Measurements from ENCODE around the gene NELFB. TPM values are rescaled to one million over a fixed set of nuclear protein-coding genes. Genes with fewer than 3 reads are reported as not detected.

The NELFB gene
- polyA plus RNA-seq, 3 donors: 17.3 to 44.2 (median 18.8) TPM

DNA sequence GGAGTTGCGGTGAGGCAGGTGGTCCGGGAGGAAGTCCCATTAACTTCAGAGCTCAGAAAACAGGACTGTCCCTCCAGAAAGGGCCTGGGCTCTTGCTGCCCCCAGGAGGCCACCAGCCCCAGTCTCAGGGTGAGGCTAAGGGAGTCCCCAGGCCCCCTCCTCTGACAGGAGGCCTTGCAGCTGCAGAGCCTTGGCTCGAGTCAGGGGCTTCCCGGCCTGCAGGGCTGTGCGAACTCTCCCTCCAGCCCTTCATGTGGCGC lies 7.3 kb upstream of the NELFB start:
- H3K9me3 ChIP-seq (replicated peaks in 1 of 2; ENCODE audit: control insufficient read depth in 1 of 2, insufficient read depth in 1 of 2, low read length in 2 of 2): no peaks in the 10 kb centered on the region
- Mint-ChIP-seq H3K36me3 (peaks cover 7 to 10% of the 10 kb centered on the region in 2 donors), H3K4me1 (peaks cover 16% of the 10 kb centered on the region), H3K27me3 (ENCODE audit: low read depth in 3 of 3) (peaks cover 2 to 7% (median 6%) of the 10 kb centered on the region in 3 donors), H3K27ac (no peak overlapping the region), H3K4me3 (no peak overlapping the region), H3K9me3 (no peaks in the 10 kb centered on the region)
- no peak overlapping the region for H3K4me3 ChIP-seq (replicated peaks in 1 of 3; ENCODE audit: low read depth in 2 of 3, low read length in 3 of 3)
- 100% methylated on average over 2 of the region's 6 CpGs for WGBS (ENCODE audit: insufficient coverage)
- H4K20me1 ChIP-seq (ENCODE audit: insufficient read depth, low read length): peaks cover 20% of the 10 kb centered on the region
- H3K4me2 ChIP-seq (replicated peaks; ENCODE audit: extremely low read depth, low read length, poor library complexity, severe bottlenecking): no peak overlapping the region
- no peak overlapping the region for H3K27ac ChIP-seq (ENCODE audit: low read depth in 1 of 2, low read length in 2 of 2)
- TF ChIP-seq, protein P1, sequence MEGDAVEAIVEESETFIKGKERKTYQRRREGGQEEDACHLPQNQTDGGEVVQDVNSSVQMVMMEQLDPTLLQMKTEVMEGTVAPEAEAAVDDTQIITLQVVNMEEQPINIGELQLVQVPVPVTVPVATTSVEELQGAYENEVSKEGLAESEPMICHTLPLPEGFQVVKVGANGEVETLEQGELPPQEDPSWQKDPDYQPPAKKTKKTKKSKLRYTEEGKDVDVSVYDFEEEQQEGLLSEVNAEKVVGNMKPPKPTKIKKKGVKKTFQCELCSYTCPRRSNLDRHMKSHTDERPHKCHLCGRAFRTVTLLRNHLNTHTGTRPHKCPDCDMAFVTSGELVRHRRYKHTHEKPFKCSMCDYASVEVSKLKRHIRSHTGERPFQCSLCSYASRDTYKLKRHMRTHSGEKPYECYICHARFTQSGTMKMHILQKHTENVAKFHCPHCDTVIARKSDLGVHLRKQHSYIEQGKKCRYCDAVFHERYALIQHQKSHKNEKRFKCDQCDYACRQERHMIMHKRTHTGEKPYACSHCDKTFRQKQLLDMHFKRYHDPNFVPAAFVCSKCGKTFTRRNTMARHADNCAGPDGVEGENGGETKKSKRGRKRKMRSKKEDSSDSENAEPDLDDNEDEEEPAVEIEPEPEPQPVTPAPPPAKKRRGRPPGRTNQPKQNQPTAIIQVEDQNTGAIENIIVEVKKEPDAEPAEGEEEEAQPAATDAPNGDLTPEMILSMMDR (IDR thresholded peaks at IDR 0.05): no peak
- no peak for DNase-seq
- H3K4me1 ChIP-seq (ENCODE audit: control insufficient read depth in 1 of 2, insufficient read depth in 2 of 2, low read length in 2 of 2): peaks cover 6 to 13% of the 10 kb centered on the region in 2 donors
- intact Hi-C loops (cut with micrococcal nuclease): no loop called here
- no peak overlapping the region for H2AFZ ChIP-seq (ENCODE audit: insufficient read depth, low read depth, low read length, poor library complexity, severe bottlenecking)
- peaks cover 3% of the 10 kb centered on the region for H3K79me2 ChIP-seq (ENCODE audit: insufficient read depth, low read length)
- peaks cover 9 to 10% of the 10 kb centered on the region in 2 donors for H3K36me3 ChIP-seq (replicated peaks in 1 of 2; ENCODE audit: control insufficient read depth in 1 of 2, insufficient read depth in 2 of 2, low read length in 2 of 2)
- no peaks in the 10 kb centered on the region for H3K27me3 ChIP-seq (ENCODE audit: control insufficient read depth in 2 of 2, insufficient read depth in 2 of 2, low read length in 2 of 2)
- H3K9ac ChIP-seq (ENCODE audit: insufficient read depth, low read length, poor library complexity, severe bottlenecking): no peak overlapping the region

DNA sequence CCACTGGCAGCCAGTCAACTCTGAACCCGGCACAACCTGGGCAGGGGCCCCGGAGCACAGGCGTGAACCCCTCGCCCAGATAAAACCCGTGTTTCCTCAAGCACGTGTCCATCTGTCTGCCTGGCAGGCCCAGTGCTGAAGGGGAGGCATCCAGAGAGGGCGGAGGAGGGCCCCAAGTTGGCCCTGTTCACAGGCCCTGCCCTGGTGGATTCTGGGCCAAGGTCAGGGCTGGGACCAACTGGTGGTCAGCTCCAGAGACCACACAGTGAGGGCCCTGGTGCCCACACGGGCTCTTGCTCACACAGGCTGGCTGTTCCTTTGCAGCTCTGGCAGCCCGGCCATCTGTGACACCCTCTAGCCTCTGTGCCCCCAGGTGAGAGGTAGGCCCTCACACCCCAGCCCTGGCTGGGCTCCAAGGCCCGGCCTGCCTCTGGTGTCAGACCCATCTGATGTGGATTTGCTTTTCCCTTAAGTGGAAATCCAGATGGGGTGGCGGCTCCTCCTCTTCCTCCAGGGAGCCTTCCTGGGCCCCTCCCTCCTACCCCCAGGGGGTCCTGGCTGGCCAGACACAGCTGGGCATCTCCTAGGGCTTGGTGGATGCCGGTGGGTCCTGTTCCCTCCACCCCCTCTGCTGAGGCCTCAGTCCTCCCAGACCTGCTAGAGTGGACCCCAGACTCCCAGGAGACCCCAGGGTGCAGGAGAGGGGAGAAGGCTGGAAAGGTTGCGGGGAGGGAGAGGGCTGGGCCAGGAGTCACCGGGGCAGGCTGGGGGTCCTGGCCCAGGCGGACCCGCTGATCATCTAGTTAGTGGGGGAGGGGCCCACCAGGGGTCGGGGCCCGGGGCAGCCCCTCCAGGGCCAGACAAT lies 4.6 kb upstream of the NELFB start:
- Histone ChIP-seq H3K4me1 (ENCODE audit: control insufficient read depth in 1 of 2, insufficient read depth in 2 of 2, low read length in 2 of 2) (peaks cover 7 to 12% of the 10 kb centered on the region in 2 donors), H3K36me3 (replicated peaks in 1 of 2; ENCODE audit: control insufficient read depth in 1 of 2, insufficient read depth in 2 of 2, low read length in 2 of 2) (no peaks in the 10 kb centered on the region), H2AFZ (ENCODE audit: insufficient read depth, low read depth, low read length, poor library complexity, severe bottlenecking) (no peak overlapping the region), H3K9ac (ENCODE audit: insufficient read depth, low read length, poor library complexity, severe bottlenecking) (no peak overlapping the region), H3K79me2 (ENCODE audit: insufficient read depth, low read length) (peaks cover 3% of the 10 kb centered on the region), H3K9me3 (replicated peaks in 1 of 2; ENCODE audit: control insufficient read depth in 1 of 2, insufficient read depth in 1 of 2, low read length in 2 of 2) (no peaks in the 10 kb centered on the region), H3K4me2 (replicated peaks; ENCODE audit: extremely low read depth, low read length, poor library complexity, severe bottlenecking) (no peak overlapping the region), H3K27ac (ENCODE audit: low read depth in 1 of 2, low read length in 2 of 2) (no peak overlapping the region), H4K20me1 (ENCODE audit: insufficient read depth, low read length) (peaks cover 3% of the 10 kb centered on the region), H3K27me3 (ENCODE audit: control insufficient read depth in 2 of 2, insufficient read depth in 2 of 2, low read length in 2 of 2) (no peaks in the 10 kb centered on the region), H3K4me3 (replicated peaks in 1 of 3; ENCODE audit: low read depth in 2 of 3, low read length in 3 of 3) (no peak overlapping the region)
- H3K9me3 Mint-ChIP-seq: no peaks in the 10 kb centered on the region
- H3K27ac Mint-ChIP-seq: no peak overlapping the region
- 91% methylated on average over 12 of the region's 18 CpGs for WGBS (ENCODE audit: insufficient coverage)
- no peak overlapping the region for H3K4me3 Mint-ChIP-seq
- no peaks in the 10 kb centered on the region for H3K36me3 Mint-ChIP-seq
- peaks cover 5 to 11% (median 6%) of the 10 kb centered on the region in 3 donors for H3K27me3 Mint-ChIP-seq (ENCODE audit: low read depth in 3 of 3)
- no peak for DNase-seq
- intact Hi-C loops (cut with micrococcal nuclease): no loop called here
- H3K4me1 Mint-ChIP-seq: peaks cover 6% of the 10 kb centered on the region
- TF ChIP-seq, protein P1 (IDR thresholded peaks at IDR 0.05): no peak
